GM19372 (cell line): ENCODE data around the gene TTI1.

Source experiments
- ATAC-seq: cut with Tn5 transposase; IDR thresholded peaks from one replicate; pipeline ENCODE4 v1.9.1; 2021; ENCODE audit warnings: mild to moderate bottlenecking, low read depth, moderate library complexity; ENCODE audit not compliant: unreplicated experiment

Gene TTI1

GRCh38 chr20:38033330-38034107, at the start of gene TTI1, which contains the start of gene RPRD1B:
Gene TTI1, minus strand, starts transcription at chr20:38033456. Its CDS starts 19,640 bp downstream, at chr20:38013816.
Gene RPRD1B, plus strand, starts transcription at chr20:38033746. Its CDS starts 202 bp downstream, at chr20:38033948.
- ATAC-seq: peak; percentile 78

DNA sequence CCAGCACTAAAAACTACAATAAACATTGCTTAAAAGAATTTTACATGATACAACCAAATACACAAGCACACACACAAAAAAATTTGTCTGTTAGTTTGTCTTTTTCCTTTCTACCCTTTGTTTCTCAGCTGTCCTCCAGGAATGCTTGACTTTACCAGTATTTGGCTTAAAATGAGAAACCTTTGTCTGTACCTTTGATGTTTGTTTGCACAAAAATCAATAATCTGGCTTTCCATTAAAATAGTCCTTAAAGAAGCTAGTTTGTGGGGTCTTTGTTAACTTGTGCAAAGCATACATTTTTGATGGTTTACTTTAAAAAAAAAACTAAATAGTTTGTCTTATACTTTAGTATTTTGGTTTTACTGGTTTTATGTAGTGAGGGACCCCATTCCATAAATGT, 49.6 kb upstream of the TTI1 start:
- ATAC-seq: no peak

- ATAC-seq: no peak
These were observed 48.3 kb upstream of the TTI1 start for GRCh38 chr20:38081575-38081974.

GRCh38 chr20:38079353-38079752, 46.1 kb upstream of the TTI1 start:
- ATAC-seq: no peak

GRCh38 chr20:38078084-38078483, 44.8 kb upstream of the TTI1 start:
- ATAC-seq: no peak

DNA sequence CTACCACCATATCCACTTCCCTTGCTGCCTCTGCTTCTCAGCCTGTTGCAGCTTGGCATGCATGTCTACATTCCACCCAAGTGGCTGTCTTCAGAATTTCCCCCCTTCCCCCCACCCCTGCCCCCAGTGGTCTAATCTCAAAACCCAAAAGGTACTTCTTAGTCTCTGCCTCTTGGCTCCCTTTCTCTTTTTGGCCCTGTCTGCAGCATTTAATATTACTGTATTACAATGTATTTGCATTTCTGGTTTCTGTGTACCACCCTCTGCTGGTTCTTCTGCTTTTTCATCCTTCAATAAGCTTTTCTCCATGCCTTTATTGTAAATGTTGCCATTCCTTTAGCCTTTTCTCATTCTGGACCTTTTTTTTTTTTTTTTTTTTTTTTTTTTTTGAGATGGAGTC, 43.3 kb upstream of the TTI1 start:
- no peak for ATAC-seq

DNA sequence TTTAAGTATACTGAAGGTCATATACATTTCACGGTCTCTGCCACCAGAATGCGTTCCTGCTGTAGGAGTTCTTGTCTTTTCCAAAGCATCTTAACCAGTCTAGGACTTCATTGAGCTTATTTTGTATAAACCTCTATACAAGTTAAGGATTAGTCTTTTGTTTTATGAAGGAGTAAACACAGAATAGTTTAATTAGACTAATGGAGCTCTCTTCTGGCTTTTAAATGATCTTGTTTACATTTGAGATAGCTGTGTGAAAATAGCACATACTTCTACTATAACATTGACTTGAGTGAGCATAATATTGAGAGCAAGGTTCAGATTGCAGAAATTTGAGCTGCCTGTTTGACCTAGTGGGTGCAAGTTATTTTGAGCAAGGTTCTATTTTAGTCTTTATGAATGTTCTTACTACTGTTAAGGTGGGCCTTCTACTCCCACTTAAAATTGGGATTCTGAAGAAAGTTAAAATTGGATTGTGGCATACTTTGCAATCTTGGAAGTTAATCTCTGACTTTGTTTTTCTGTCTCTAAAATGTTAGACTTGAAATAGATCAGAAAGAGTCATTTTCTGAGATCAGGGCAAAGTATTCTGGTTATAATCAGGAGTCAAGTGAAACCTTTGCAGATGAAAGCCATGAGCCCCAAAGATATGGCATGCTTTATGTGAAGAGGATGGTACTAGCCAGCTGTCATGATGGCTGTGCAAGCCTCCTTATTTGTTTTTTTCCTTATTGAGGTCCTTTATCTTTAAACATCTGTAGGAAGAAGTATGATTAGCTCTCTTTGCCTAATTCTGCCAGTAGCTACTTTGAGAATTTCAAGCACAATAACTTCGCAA, 42.1 kb upstream of the TTI1 start:
- no peak for ATAC-seq

DNA sequence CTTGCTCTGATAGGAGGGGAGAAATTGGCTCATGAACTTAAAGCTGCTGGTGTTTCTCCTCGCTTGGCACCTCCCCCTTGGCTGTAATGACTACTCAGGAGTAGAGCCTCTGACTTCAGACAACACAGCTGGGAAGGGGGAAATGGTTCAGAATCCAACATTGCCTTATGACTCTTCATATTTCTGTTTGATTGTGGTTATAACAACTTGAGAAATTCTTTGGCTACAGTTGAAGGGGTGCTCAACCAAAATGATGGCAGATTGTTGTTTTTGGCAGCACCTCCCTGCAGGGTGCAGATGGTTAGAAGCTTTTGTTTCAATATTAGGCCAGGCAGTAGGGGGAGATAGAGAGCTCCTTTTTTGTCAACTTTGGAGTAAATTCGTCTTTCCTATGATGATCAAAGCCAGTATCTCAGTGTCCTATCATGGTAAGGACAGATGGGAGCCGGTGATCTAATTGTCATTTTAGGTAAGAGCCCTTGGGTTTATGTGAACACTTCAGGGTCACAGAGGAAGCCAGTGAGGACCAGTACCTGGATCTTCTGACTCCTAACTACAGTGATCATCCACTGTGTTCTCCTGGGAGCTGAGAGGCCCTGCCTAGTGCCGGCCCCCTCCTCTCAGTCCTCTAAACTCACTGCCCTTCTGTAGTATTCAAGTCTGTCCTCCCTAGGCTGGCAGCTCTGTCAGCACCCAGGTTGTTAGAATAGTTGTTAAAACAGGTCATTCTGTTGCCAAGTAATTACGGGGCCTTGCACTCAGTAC, 40.2 kb upstream of the TTI1 start:
- no peak for ATAC-seq

- no peak for ATAC-seq
These were observed 39.6 kb upstream of the TTI1 start for GRCh38 chr20:38072898-38073297.

GRCh38 chr20:38067717-38068365, 34.6 kb upstream of the TTI1 start:
- ATAC-seq: no peak

DNA sequence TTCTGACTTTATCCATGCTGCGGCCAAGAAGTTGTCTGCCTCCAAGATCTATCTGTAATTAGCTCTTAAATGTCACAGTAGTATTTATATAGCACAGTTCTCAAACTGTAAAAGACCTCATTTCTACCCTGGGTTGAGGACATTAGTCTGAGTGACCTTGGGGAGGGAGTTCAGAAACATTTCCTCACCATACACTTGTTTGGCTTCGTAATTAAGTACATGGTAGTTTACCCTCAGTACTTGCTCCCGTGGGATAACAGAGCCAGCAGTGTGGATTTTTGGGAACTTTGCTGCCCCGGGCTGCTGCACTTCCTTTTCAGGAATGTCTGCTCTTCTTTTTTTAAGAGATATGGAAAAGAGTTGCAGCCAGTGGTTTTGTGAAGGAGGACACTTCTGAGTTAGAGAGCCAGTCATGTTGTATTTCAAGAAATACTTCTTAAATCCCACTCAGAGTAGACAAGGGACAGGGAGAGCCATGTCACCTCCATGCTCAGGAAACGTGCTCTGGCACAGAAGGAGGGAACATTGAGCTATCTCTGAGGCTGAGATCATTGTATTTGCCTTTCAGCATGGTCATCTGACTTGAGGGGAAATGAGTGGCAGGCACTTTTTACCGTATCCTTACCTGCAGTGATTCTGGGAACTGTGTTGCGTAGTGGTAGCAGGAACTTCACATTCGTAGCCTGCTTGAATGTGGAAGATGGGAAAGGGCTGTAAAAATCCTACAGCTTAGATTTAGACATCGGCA, 33.9 kb upstream of the TTI1 start:
- ATAC-seq: no peak

GRCh38 chr20:38065764-38066375, 32.6 kb upstream of the TTI1 start:
- ATAC-seq: no peak

- no peak for ATAC-seq
These were observed 30.8 kb upstream of the TTI1 start for GRCh38 chr20:38063911-38064530.

DNA sequence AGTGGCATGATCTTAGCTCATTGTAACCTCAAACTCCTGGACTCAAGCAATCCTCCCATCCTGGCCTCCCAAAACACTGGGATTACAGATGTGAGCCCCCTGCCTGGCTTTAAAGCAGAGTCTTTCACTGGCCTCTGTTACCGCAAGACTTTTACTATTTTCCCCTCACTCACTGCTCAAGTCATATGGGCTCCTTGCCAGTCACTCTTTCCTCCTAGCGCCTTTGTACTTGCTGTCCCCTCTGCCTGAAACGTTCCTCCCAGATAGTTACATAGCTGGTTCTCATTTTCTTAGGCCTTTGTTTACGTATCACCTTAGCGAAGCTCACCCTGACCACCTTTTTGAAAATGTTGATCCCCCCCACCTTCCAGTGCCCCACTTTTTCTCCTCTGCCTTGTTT, 29.6 kb upstream of the TTI1 start:
- ATAC-seq: no peak

GRCh38 chr20:38061109-38061508, 27.9 kb upstream of the TTI1 start:
- no peak for ATAC-seq

DNA sequence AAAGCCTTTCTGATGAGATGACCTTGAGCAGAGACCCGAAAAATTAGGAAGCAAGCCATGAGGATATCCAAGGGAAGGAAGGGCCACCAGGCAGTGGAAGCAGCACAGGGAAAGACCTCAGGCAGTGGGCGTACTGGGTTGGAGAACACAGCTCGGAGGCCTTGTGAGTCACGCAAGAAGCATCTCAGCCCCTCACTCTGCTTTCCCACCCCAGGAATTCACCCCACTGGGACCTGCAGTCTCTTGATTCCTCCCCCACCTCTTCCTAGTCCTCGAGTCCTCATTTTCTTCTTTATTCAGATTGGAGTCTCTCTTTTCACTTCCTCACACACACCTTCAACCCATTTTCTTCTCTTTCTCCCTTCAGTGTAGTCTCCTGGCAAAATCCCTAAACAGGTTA, 27.3 kb upstream of the TTI1 start:
- ATAC-seq: no peak

- ATAC-seq: no peak
These were observed 26.6 kb upstream of the TTI1 start for GRCh38 chr20:38059832-38060231.

GRCh38 chr20:38057351-38057972, 24.2 kb upstream of the TTI1 start:
- ATAC-seq: no peak
